Upper lobe of left lung (tissue), 4 donors: Measurements from ENCODE around the gene RNH1.

ENCODE experiments used
- EP300 ChIP-seq, 4 donors: sonication (generic); formaldehyde crosslinking; IDR thresholded peaks; one replicate each; pipeline ENCODE4 v1.5.1; 2017; ENCODE audit warnings: antibody characterized with exemption in 4 of 4, control low read depth in 2 of 4
- POLR2A ChIP-seq, 4 donors: fragments of 450-650 bp; IDR thresholded peaks; one replicate each; pipeline ENCODE4 v1.5.1; 2016 to 2017; ENCODE audit warnings: antibody characterized with exemption in 4 of 4, mild to moderate bottlenecking in 2 of 4
- POLR2AphosphoS5 ChIP-seq, 2 donors: sonication (generic); formaldehyde crosslinking; IDR thresholded peaks; one replicate each; pipeline ENCODE4 v1.5.1; 2017; ENCODE audit warnings: antibody characterized with exemption in 2 of 2
- TF ChIP-seq, protein P1 (sequence below), 6 experiments: fragments of 450-650 bp in 4 of 6; fragments of 200-600 bp in 2 of 6; sonication (generic) in 2 of 6; IDR thresholded peaks; one replicate each; pipeline ENCODE4 v1.5.1; 2016 to 2019; ENCODE audit warnings: antibody characterized with exemption in 6 of 6

- TF ChIP-seq POLR2AphosphoS5 (IDR thresholded peaks at IDR 0.05) (no peak), POLR2A (IDR thresholded peaks at IDR 0.05) (no peak), EP300 (IDR thresholded peaks at IDR 0.05) (no peak)
- TF ChIP-seq, protein P1, sequence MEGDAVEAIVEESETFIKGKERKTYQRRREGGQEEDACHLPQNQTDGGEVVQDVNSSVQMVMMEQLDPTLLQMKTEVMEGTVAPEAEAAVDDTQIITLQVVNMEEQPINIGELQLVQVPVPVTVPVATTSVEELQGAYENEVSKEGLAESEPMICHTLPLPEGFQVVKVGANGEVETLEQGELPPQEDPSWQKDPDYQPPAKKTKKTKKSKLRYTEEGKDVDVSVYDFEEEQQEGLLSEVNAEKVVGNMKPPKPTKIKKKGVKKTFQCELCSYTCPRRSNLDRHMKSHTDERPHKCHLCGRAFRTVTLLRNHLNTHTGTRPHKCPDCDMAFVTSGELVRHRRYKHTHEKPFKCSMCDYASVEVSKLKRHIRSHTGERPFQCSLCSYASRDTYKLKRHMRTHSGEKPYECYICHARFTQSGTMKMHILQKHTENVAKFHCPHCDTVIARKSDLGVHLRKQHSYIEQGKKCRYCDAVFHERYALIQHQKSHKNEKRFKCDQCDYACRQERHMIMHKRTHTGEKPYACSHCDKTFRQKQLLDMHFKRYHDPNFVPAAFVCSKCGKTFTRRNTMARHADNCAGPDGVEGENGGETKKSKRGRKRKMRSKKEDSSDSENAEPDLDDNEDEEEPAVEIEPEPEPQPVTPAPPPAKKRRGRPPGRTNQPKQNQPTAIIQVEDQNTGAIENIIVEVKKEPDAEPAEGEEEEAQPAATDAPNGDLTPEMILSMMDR (IDR thresholded peaks at IDR 0.05): no peak
These were observed 8.5 kb downstream of the RNH1 start for GRCh38 chr11:498297-499181.
